Breast epithelium (tissue), 4 donors: ENCODE data around the gene MCAM. TPM values are rescaled to one million over a fixed set of nuclear protein-coding genes. Genes with fewer than 3 reads are reported as not detected.

Experiments used
- DNase-seq, 2 donors: peaks; one replicate each; pipeline ENCODE4 v3.0.0-alpha.2; 2019; ENCODE audit warnings: low spot score in 2 of 2
- H3K27ac ChIP-seq, 2 donors: fragments of 200-600 bp; sonication (generic) in 1 of 2; one replicate each; pipeline ENCODE4 v1.5.1; 2016 to 2019; ENCODE audit warnings: mild to moderate bottlenecking in 1 of 2
- H3K27me3 ChIP-seq, 2 donors: fragments of 200-600 bp; sonication (generic) in 1 of 2; one replicate each; pipeline versions ENCODE4 v1.5.1 to v1.6.0; 2017 to 2019; ENCODE audit warnings: control low read depth in 1 of 2, mild to moderate bottlenecking in 1 of 2
- H3K36me3 ChIP-seq: fragments of 200-600 bp; one replicate; pipeline ENCODE4 v1.5.1; 2019
- H3K4me1 ChIP-seq, 2 donors: fragments of 200-600 bp; sonication (generic); one replicate each; pipeline ENCODE4 v1.5.1; 2016 to 2019; ENCODE audit warnings: control low read depth in 1 of 2
- H3K4me3 ChIP-seq, 3 donors: fragments of 200-600 bp; sonication (generic); 1 replicate in 2 of 3; 2 replicates in 1 of 3; pipeline ENCODE4 v1.5.1; 2016 to 2019; ENCODE audit warnings: mild to moderate bottlenecking in 3 of 3, moderate library complexity in 2 of 3
- H3K9me3 ChIP-seq, 2 donors: fragments of 200-600 bp; sonication (generic) in 1 of 2; one replicate each; pipeline ENCODE4 v1.5.1; 2016 to 2019; ENCODE audit warnings: control low read depth in 1 of 2
- CTCF ChIP-seq, 3 donors: fragments of 450-650 bp; IDR thresholded peaks; one replicate each; pipeline ENCODE4 v1.5.1; 2016 to 2017; ENCODE audit warnings: antibody characterized with exemption in 3 of 3, mild to moderate bottlenecking in 3 of 3, moderate library complexity in 3 of 3
- POLR2A ChIP-seq: fragments of 450-650 bp; IDR thresholded peaks from one replicate; pipeline ENCODE4 v1.6.1; 2016; ENCODE audit warnings: antibody characterized with exemption, mild to moderate bottlenecking, moderate library complexity
- POLR2AphosphoS5 ChIP-seq, 3 donors: sonication (generic); formaldehyde crosslinking; IDR thresholded peaks; one replicate each; pipeline ENCODE4 v1.6.1; 2017; ENCODE audit warnings: antibody characterized with exemption in 3 of 3
- intact Hi-C: fragments of 100-400 bp; cut with DNase I; formaldehyde crosslinking; loops from one replicate; pipeline ENCODE4 v1.15.1; 2023; ENCODE audit warnings: low total_unique reads
- total RNA-seq, 3 donors: library from RNA; depleted of rRNA; stranded (reverse); fragments of >200 nt; gene quantifications; one replicate each; pipeline ENCODE4 v1.1.0, GENCODE V29; 2016

The MCAM gene
- total RNA-seq, 3 donors from 2014 or later, result 170 to 1,725 (median 408) TPM

GRCh38 chr11:119324189-119324588 is 7.3 kb upstream of the MCAM start:
- Histone ChIP-seq H3K27me3 (peaks cover 0 to 3% of the 10 kb centered on the region in 2 donors), H3K4me1 (peaks cover 0 to 3% of the 10 kb centered on the region in 2 donors), H3K27ac (no peak overlapping the region), H3K9me3 (no peaks in the 10 kb centered on the region), H3K36me3 (no peaks in the 10 kb centered on the region), H3K4me3 (no peak overlapping the region)
- TF ChIP-seq POLR2A, result no peak
- TF ChIP-seq CTCF (IDR thresholded peaks at IDR 0.05), result no peak
- TF ChIP-seq POLR2AphosphoS5 (IDR thresholded peaks at IDR 0.05), result no peak
- no peak for DNase-seq
- intact Hi-C loops, result no loop called here

- TF ChIP-seq POLR2AphosphoS5 (IDR thresholded peaks at IDR 0.05), result no peak
- TF ChIP-seq CTCF (IDR thresholded peaks at IDR 0.05), result peak; percentile 31 to 66 (median 64)
- Histone ChIP-seq H3K27ac (peak overlapping the region in 1 of 2 donors; percentile 14), H3K4me1 (peaks cover 0 to 6% of the 10 kb centered on the region in 2 donors), H3K4me3 (no peak overlapping the region), H3K27me3 (peaks cover 0 to 3% of the 10 kb centered on the region in 2 donors), H3K36me3 (no peaks in the 10 kb centered on the region), H3K9me3 (no peaks in the 10 kb centered on the region)
- no peak for DNase-seq
- intact Hi-C loops, result no loop called here
These were observed 6.7 kb upstream of the MCAM start for GRCh38 chr11:119323532-119324033.

GRCh38 chr11:119322921-119323531 is 6.1 kb upstream of the MCAM start:
- Histone ChIP-seq H3K4me3 (no peak overlapping the region), H3K9me3 (no peaks in the 10 kb centered on the region), H3K36me3 (no peaks in the 10 kb centered on the region), H3K27me3 (peaks cover 0 to 3% of the 10 kb centered on the region in 2 donors), H3K27ac (peak overlapping the region in 1 of 2 donors; percentile 14), H3K4me1 (peaks cover 0 to 12% of the 10 kb centered on the region in 2 donors)
- intact Hi-C loops, result no loop called here
- DNase-seq, result no peak
- TF ChIP-seq POLR2A (no peak), CTCF (IDR thresholded peaks at IDR 0.05) (no peak), POLR2AphosphoS5 (IDR thresholded peaks at IDR 0.05) (no peak)

- no peak for DNase-seq
- no peaks in the 10 kb centered on the region for H3K9me3 ChIP-seq
- peak overlapping the region; percentile 90 to 96 for H3K27ac ChIP-seq
- H3K4me3 ChIP-seq, result no peak overlapping the region
- TF ChIP-seq POLR2A, result no peak
- TF ChIP-seq POLR2AphosphoS5 (IDR thresholded peaks at IDR 0.05), result no peak
- TF ChIP-seq CTCF (IDR thresholded peaks at IDR 0.05), result no peak
- peaks cover 0 to 3% of the 10 kb centered on the region in 2 donors for H3K27me3 ChIP-seq
- no peaks in the 10 kb centered on the region for H3K36me3 ChIP-seq
- intact Hi-C loops, result no loop called here
- H3K4me1 ChIP-seq, result peaks cover 5 to 15% of the 10 kb centered on the region in 2 donors
These were observed 5.4 kb upstream of the MCAM start for GRCh38 chr11:119322360-119322739.

GRCh38 chr11:119320776-119321524 is 4.0 kb upstream of the MCAM start:
- TF ChIP-seq POLR2AphosphoS5 (IDR thresholded peaks at IDR 0.05) (peak in 1 of 3 donors; percentile 28), POLR2A (peak; percentile 9), CTCF (IDR thresholded peaks at IDR 0.05) (no peak)
- H3K4me3 ChIP-seq, result peak overlapping the region; percentile 42 to 72 (median 53)
- H3K27me3 ChIP-seq, result peaks cover 0 to 3% of the 10 kb centered on the region in 2 donors
- no peaks in the 10 kb centered on the region for H3K36me3 ChIP-seq
- H3K27ac ChIP-seq, result peak overlapping the region; percentile 90 to 96
- H3K9me3 ChIP-seq, result no peaks in the 10 kb centered on the region
- intact Hi-C loops, result no loop called here
- H3K4me1 ChIP-seq, result peaks cover 5 to 15% of the 10 kb centered on the region in 2 donors
- peak in 1 of 2 donors; percentile 74 for DNase-seq
